ENCODE data around the gene ARMC9. TPM values are rescaled to one million over a fixed set of nuclear protein-coding genes. Genes with fewer than 3 reads are reported as not detected.
A peak's percentile ranks its signal among the peaks of the same experiment; 100 is the strongest.

The ARMC9 gene
- total RNA-seq, 1 donor from 2014 or later: 3.3 TPM

- H3K27me3 ChIP-seq: no peaks in the 10 kb centered on the region
- no peak for DNase-seq (ENCODE audit: low spot score in 2 of 2)
- H3K27ac ChIP-seq: no peak overlapping the region
- H3K4me3 ChIP-seq: no peak overlapping the region
- H3K4me1 ChIP-seq: peaks cover 0 to 5% of the 10 kb centered on the region in 2 donors
- intact Hi-C loops (cut with DNase I): no loop called here
- H3K36me3 ChIP-seq: peaks cover 10 to 20% of the 10 kb centered on the region in 2 donors
- TF ChIP-seq, protein P1, sequence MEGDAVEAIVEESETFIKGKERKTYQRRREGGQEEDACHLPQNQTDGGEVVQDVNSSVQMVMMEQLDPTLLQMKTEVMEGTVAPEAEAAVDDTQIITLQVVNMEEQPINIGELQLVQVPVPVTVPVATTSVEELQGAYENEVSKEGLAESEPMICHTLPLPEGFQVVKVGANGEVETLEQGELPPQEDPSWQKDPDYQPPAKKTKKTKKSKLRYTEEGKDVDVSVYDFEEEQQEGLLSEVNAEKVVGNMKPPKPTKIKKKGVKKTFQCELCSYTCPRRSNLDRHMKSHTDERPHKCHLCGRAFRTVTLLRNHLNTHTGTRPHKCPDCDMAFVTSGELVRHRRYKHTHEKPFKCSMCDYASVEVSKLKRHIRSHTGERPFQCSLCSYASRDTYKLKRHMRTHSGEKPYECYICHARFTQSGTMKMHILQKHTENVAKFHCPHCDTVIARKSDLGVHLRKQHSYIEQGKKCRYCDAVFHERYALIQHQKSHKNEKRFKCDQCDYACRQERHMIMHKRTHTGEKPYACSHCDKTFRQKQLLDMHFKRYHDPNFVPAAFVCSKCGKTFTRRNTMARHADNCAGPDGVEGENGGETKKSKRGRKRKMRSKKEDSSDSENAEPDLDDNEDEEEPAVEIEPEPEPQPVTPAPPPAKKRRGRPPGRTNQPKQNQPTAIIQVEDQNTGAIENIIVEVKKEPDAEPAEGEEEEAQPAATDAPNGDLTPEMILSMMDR (IDR thresholded peaks at IDR 0.05): no peak
- H3K9me3 ChIP-seq: no peaks in the 10 kb centered on the region
These were observed 161.0 kb downstream of the ARMC9 start for GRCh38 chr2:231359441-231359840.

- Histone ChIP-seq H3K4me1 (peaks cover 0 to 5% of the 10 kb centered on the region in 2 donors), H3K27ac (no peak overlapping the region), H3K4me3 (no peak overlapping the region), H3K9me3 (no peaks in the 10 kb centered on the region), H3K36me3 (peaks cover 10 to 20% of the 10 kb centered on the region in 2 donors), H3K27me3 (no peaks in the 10 kb centered on the region)
- TF ChIP-seq, protein P1 (IDR thresholded peaks at IDR 0.05): no peak
- intact Hi-C loops (cut with DNase I): no loop called here
- DNase-seq (ENCODE audit: low spot score in 2 of 2): no peak
These were observed 161.5 kb downstream of the ARMC9 start for GRCh38 chr2:231359948-231360347.

DNA sequence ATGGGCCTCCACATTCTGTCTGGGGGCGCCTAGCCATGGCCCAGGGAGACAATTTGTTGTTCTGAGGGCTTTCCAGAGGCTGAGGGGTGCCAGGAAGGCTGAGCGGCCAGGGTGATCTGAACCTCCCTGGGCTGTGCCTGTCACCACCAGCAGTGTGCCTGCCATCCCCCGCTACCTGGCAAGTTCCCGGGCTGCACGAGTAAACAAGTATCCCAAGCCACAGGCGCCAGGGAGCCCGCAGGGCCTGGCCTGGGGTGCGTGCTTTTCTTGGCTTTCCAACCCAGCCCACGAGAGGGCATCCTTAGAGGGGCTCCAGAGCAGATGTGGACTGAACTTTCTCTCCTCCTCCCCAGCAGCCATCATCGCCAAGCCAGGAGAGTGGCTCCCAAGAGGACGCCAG is 162.0 kb downstream of the ARMC9 start:
- no peak overlapping the region for H3K27ac ChIP-seq
- peaks cover 0 to 5% of the 10 kb centered on the region in 2 donors for H3K4me1 ChIP-seq
- H3K9me3 ChIP-seq: no peaks in the 10 kb centered on the region
- intact Hi-C loops (cut with DNase I): no loop called here
- no peak overlapping the region for H3K4me3 ChIP-seq
- no peak for DNase-seq (ENCODE audit: low spot score in 2 of 2)
- peaks cover 10 to 20% of the 10 kb centered on the region in 2 donors for H3K36me3 ChIP-seq
- no peaks in the 10 kb centered on the region for H3K27me3 ChIP-seq
- TF ChIP-seq, protein P1 (IDR thresholded peaks at IDR 0.05): no peak

DNA sequence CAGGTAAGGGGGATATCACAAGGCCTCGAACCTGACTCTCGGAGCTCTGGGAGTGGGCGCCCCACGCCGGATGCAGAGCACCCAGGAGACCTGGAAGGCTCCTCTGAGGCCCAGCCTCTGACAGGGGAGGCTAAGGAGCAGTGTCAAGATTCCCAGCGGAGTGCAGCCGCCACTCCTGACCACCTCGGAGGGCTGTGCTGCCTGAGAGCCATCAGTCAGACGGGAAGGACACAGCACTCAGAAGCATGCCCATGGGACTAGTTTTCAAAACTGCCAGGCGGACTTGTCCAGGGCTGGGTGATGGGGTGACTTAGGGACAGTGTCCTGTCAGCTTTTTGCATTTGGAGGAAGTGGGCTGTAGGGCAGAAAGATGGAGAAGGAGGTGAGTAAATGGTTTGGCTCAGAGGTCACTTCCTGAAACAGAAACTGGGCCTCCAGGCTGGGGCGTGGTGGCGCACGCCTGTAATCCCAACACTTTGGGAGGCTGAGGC is 162.5 kb downstream of the ARMC9 start:
- H3K4me1 ChIP-seq: peaks cover 0 to 2% of the 10 kb centered on the region in 2 donors
- no peak overlapping the region for H3K4me3 ChIP-seq
- no peaks in the 10 kb centered on the region for H3K27me3 ChIP-seq
- DNase-seq (ENCODE audit: low spot score in 2 of 2): peak in 1 of 2 donors; percentile 59
- peaks cover 10 to 20% of the 10 kb centered on the region in 2 donors for H3K36me3 ChIP-seq
- TF ChIP-seq, protein P1 (IDR thresholded peaks at IDR 0.05): no peak
- intact Hi-C loops (cut with DNase I): no loop called here
- no peak overlapping the region for H3K27ac ChIP-seq
- H3K9me3 ChIP-seq: no peaks in the 10 kb centered on the region

DNA sequence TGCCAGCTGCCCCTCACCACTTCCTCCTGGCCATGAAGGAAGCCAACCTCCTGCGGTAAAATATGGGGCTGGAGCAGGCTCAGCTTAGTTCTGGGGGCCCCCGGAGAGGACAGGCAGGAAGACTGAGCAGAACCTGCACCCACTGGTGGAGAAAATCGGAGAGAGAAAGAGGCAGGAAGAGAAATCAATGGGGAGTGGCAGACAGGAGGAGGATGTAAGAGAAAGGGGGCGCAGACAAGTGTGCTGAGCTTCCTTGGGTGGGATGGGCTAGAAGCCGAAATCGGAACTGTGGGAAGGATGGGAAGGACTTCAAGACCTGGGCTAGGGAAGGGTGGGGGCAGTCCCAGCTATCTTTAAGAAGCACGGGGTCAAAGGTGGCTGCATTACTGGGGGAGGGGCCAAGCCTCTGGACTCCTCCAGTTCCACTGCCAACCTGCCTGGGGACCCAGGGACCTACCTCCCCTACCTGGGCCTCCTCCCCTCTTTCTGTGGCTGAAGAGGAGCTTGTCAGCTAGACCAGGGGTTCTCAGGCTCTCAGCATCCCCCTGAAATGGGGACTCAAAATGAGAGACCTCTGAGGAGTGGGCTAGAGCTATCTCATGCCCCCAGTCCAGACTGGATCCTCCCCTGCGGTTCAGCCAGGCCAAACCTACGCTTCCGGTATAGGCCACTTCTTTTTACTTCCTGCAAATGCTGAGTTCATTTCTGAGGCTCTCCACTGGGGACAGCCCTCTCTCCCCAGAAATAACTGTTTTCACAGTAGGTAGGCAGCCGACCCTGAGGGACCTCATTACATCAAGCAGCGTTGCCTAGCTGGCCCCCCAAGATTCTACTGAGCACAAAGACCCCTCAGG is 163.5 kb downstream of the ARMC9 start:
- H3K4me3 ChIP-seq: no peak overlapping the region
- DNase-seq (ENCODE audit: low spot score in 2 of 2): peak in 1 of 2 donors; percentile 59

More for the DNA sequence above, 163.5 kb downstream of the ARMC9 start:
- H3K4me1 ChIP-seq: no peaks in the 10 kb centered on the region
- no peaks in the 10 kb centered on the region for H3K27me3 ChIP-seq
- H3K27ac ChIP-seq: peak overlapping the region in 1 of 2 donors; percentile 43
- TF ChIP-seq, protein P1 (IDR thresholded peaks at IDR 0.05): peak in 1 of 3 experiments; percentile 11
- H3K9me3 ChIP-seq: no peaks in the 10 kb centered on the region
- H3K36me3 ChIP-seq: peaks cover 10 to 20% of the 10 kb centered on the region in 2 donors
- intact Hi-C loops (cut with DNase I): no loop called here
